Osteoblast (primary cell): ENCODE results near the gene CSNK1E. TPM values are rescaled to one million over a fixed set of nuclear protein-coding genes. Genes with fewer than 3 reads are reported as not detected.
A peak's percentile ranks its signal among the peaks of the same experiment; 100 is the strongest.

Experiments
- DNase-seq: peaks from one replicate; pipeline ENCODE4 v3.0.0; 2011; ENCODE audit warnings: low spot score, mixed read lengths; ENCODE audit not compliant: insufficient read length; ENCODE audit errors: missing footprints
- H2AFZ ChIP-seq: 2 replicates; pipeline ENCODE4 v1.6.0; 2011; ENCODE audit warnings: mild to moderate bottlenecking, low read length
- H3K27ac ChIP-seq: 2 replicates; pipeline ENCODE4 v1.5.1; 2011; ENCODE audit warnings: mild to moderate bottlenecking, low read depth, low read length, moderate library complexity
- H3K27me3 ChIP-seq: 2 replicates; pipeline ENCODE4 v1.6.0; 2012; ENCODE audit warnings: mild to moderate bottlenecking, control low read depth, inconsistent platforms, low read length, moderate library complexity; ENCODE audit not compliant: insufficient read depth
- H3K36me3 ChIP-seq: 2 replicates; pipeline ENCODE4 v1.5.1; 2011; ENCODE audit warnings: mild to moderate bottlenecking, low read length, control low read depth, moderate library complexity; ENCODE audit not compliant: insufficient read depth
- H3K4me1 ChIP-seq: 2 replicates; pipeline ENCODE4 v1.5.1; 2011; ENCODE audit warnings: mild to moderate bottlenecking, low read length, control low read depth, moderate library complexity; ENCODE audit not compliant: insufficient read depth
- H3K4me2 ChIP-seq: 2 replicates; pipeline ENCODE4 v1.6.0; 2011; ENCODE audit warnings: mild to moderate bottlenecking, low read length; ENCODE audit not compliant: insufficient read depth
- H3K4me3 ChIP-seq: fragments of 200-600 bp; sonication (generic); 3 replicates; pipeline ENCODE4 v1.5.1; 2012; ENCODE audit warnings: mild to moderate bottlenecking, low read length, inconsistent platforms; ENCODE audit not compliant: insufficient read depth
- H3K79me2 ChIP-seq: 2 replicates; pipeline ENCODE4 v1.6.0; 2012; ENCODE audit warnings: mild to moderate bottlenecking, low read length, control low read depth, inconsistent platforms; ENCODE audit not compliant: insufficient read depth
- H3K9me3 ChIP-seq: 2 replicates; pipeline ENCODE4 v1.5.1; 2011; ENCODE audit warnings: low read depth, low read length, control low read depth
- H4K20me1 ChIP-seq: 2 replicates; pipeline ENCODE4 v1.6.0; 2012; ENCODE audit warnings: mild to moderate bottlenecking, low read length, control low read depth; ENCODE audit not compliant: insufficient read depth
- CTCF ChIP-seq: IDR thresholded peaks from 2 replicates; pipeline ENCODE4 v1.5.1; 2011; ENCODE audit warnings: mild to moderate bottlenecking, low read depth, low read length, moderate library complexity; ENCODE audit errors: extremely low read depth
- total RNA-seq: library from RNA; depleted of rRNA; stranded (reverse); fragments of >200 nt; gene quantifications from 2 replicates; pipeline ENCODE4 v1.2.3, GENCODE V29; 2012

CSNK1E gene
- total RNA-seq, 1 donor = 152 TPM

DNA sequence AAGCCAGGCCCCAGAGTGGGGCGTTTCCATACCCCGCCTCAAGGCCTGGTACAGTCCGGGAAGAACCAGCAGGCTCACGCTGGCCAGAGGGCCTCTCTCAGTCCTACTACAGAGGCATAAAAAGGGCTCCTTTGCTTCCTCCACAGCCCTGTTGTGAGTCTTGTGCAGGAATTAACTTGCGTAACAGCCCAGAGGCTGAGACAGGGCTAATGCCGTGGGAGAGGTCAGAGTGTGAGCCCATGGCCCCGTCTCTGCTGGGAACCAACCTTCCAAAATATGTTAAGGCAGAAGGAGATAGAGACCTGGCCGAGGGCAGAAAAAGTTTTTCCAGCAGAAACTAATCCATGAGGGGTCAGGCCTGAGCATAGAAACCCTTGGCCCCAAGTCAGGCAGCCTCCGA is 24.5 kb downstream of the CSNK1E start:
- no peak overlapping the region for H2AFZ ChIP-seq
- DNase-seq = peak; percentile 69
- no peaks in the 10 kb centered on the region for H3K27me3 ChIP-seq
- peaks cover 5% of the 10 kb centered on the region for H3K4me1 ChIP-seq
- peak overlapping the region; percentile 48 for H3K27ac ChIP-seq
- H3K36me3 ChIP-seq = peaks cover 91% of the 10 kb centered on the region
- no peak overlapping the region for H3K4me3 ChIP-seq
- peaks cover 48% of the 10 kb centered on the region for H3K79me2 ChIP-seq
- no peaks in the 10 kb centered on the region for H3K9me3 ChIP-seq
- H4K20me1 ChIP-seq = peaks cover 39% of the 10 kb centered on the region
- TF ChIP-seq CTCF = no peak
- H3K4me2 ChIP-seq = no peak overlapping the region

GRCh38 chr22:38291201-38291777 is 25.9 kb downstream of the CSNK1E start:
- H3K79me2 ChIP-seq = peaks cover 34% of the 10 kb centered on the region
- H3K9me3 ChIP-seq = no peaks in the 10 kb centered on the region
- no peak overlapping the region for H3K4me3 ChIP-seq

DNA sequence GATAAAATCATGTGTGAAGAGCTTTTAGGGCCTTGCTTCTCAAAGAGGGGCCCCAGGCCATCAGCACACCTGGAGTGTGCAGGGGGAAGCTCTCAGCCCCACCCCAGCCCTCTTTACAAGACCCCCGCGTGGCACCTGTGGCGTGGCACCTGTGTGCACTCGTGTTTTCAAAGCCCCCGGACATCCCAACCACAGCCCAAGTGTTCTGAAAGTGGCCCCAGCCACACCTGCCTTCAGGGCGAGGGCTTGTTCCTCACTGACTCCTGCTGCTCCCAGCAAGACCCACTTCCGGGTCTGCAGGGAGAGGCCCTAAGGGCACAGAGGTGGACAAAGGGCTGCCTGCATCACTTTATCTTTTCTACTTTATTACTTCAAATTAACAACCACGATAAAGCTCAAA is 26.9 kb downstream of the CSNK1E start:
- H3K4me3 ChIP-seq = no peak overlapping the region
- H3K36me3 ChIP-seq = peaks cover 67% of the 10 kb centered on the region
- H3K4me2 ChIP-seq = no peak overlapping the region
- no peak overlapping the region for H3K27ac ChIP-seq
- peaks cover 18% of the 10 kb centered on the region for H4K20me1 ChIP-seq
- no peak overlapping the region for H2AFZ ChIP-seq
- no peaks in the 10 kb centered on the region for H3K27me3 ChIP-seq
- H3K9me3 ChIP-seq = no peaks in the 10 kb centered on the region
- TF ChIP-seq CTCF = no peak
- H3K79me2 ChIP-seq = peaks cover 25% of the 10 kb centered on the region
- no peaks in the 10 kb centered on the region for H3K4me1 ChIP-seq
- peak; percentile 50 for DNase-seq

More at GRCh38 chr22:38291201-38291777, 25.9 kb downstream of the CSNK1E start:
- Histone ChIP-seq H2AFZ (no peak overlapping the region), H3K27me3 (no peaks in the 10 kb centered on the region), H4K20me1 (peaks cover 25% of the 10 kb centered on the region), H3K27ac (no peak overlapping the region), H3K36me3 (peaks cover 77% of the 10 kb centered on the region), H3K4me2 (no peak overlapping the region), H3K4me1 (no peaks in the 10 kb centered on the region)
- DNase-seq = peak; percentile 88
- no peak for TF ChIP-seq CTCF

DNA sequence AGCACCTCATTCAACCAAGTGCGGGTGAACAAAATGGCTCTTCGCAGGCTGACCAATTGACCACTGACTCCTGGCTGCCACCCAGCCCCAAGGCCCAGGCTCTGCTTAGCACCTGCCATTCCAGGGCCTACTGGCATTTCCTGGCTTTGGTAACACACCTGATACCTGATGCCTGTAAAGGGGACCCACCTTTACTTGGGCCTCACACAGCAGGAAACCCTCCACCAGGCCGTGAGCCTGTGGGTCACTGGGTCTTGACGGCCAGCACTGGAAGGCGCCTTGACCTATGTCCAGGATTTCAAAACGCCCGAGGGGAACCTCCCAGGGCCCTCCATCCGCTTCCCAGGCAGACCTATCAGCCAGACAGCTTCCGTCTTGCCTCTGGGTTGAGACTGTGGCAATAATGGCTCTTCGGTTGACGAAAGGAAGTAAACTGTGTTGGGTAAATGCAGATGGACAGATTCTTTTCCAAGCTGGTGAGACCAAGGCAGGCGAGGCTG is 27.6 kb downstream of the CSNK1E start:
- TF ChIP-seq CTCF = no peak
- no peak overlapping the region for H3K4me2 ChIP-seq
- peaks cover under 1% of the 10 kb centered on the region for H3K4me1 ChIP-seq
- H3K4me3 ChIP-seq = no peak overlapping the region
- H3K79me2 ChIP-seq = peaks cover 18% of the 10 kb centered on the region
- H2AFZ ChIP-seq = no peak overlapping the region
- peaks cover 60% of the 10 kb centered on the region for H3K36me3 ChIP-seq
- no peaks in the 10 kb centered on the region for H3K27me3 ChIP-seq
- peaks cover 15% of the 10 kb centered on the region for H4K20me1 ChIP-seq
- no peak overlapping the region for H3K27ac ChIP-seq
- no peaks in the 10 kb centered on the region for H3K9me3 ChIP-seq
- no peak for DNase-seq
